ENCODE data around the gene WDTC1. TPM values are rescaled to one million over a fixed set of nuclear protein-coding genes. Genes with fewer than 3 reads are reported as not detected.

The WDTC1 gene
- total and polyA plus RNA-seq, 9 of the 15 experiments (the other 6 are each of a cell fraction or from before 2014, with no cell fraction given), result 0.18 to 32.3 (median 8.8) TPM

GRCh38 chr1:27356619-27357280 is 122.3 kb downstream of the WDTC1 start (continued):
- TF ChIP-seq HOMEZ (CRISPR knock-in tag; IDR thresholded peaks at IDR 0.05) (no peak), POLR2G (IDR thresholded peaks at IDR 0.05; ENCODE audit: low read depth, low read length) (0 out of 2 replicates have a peak, but pooled peaks have one; percentile 13), FUS (optimal IDR thresholded peaks at IDR 0.05; ENCODE audit: low read depth, low read length) (no peak)

- WGBS (ENCODE audit: insufficient coverage, low coverage, missing lambda C conversion rate), result 28% methylated on average over 40 of the region's 40 CpGs
- peak overlapping the region in 1 of 2 experiments; percentile 86; a peak in 2 of 4 replicates for H3K9ac ChIP-seq (ENCODE audit: insufficient read depth in 1 of 2, low read depth in 2 of 2, low read length in 2 of 2)
- H3K4me1 ChIP-seq (replicated peaks in 1 of 2; ENCODE audit: control insufficient read depth in 2 of 2, insufficient read depth in 2 of 2, low read length in 2 of 2), result peaks cover 9 to 53% of the 10 kb centered on the region in 2 experiments
- no peak overlapping the region for H3K27ac ChIP-seq (ENCODE audit: extremely low read depth, low read depth, low read length)
- BruUV-seq (replicated peaks), result no TSS peak
- 0 out of 2 replicates have a peak, but pooled peaks cover 10% of the 10 kb centered on the region for H4K20me1 ChIP-seq (replicated peaks; ENCODE audit: control insufficient read depth, insufficient read depth, low read length)
- peaks cover 12% of the 10 kb centered on the region; the same call in 2 of the 3 replicates for H3K36me3 ChIP-seq (ENCODE audit: control insufficient read depth, insufficient read depth, low read length)
- H3K4me2 ChIP-seq (ENCODE audit: insufficient read depth, low read length), result peak overlapping the region; percentile 56
- POLR2A ChIA-PET, result interaction anchor here (0.6 to 1.5 kb wide), 8 partner anchors 8 to 1770 kb away, joined by 3 to 9 read pairs (median 3); partner anchors contain the start of gene SYTL1
- H3K9me1 ChIP-seq (ENCODE audit: control insufficient read depth, insufficient read depth, low read length), result no peaks in the 10 kb centered on the region
- H3K79me2 ChIP-seq (ENCODE audit: control insufficient read depth, insufficient read depth, low read length), result no peaks in the 10 kb centered on the region
- peak; percentile 81 for FAIRE-seq
- DNase-seq (ENCODE audit: extremely low read depth in 1 of 4, low spot score in 3 of 4), result peak; percentile 85 to 94 (median 90)
- H3K27me3 ChIP-seq (ENCODE audit: control insufficient read depth in 2 of 2, insufficient read depth in 2 of 2, low read length in 2 of 2), result no peaks in the 10 kb centered on the region
- H2AFZ ChIP-seq (ENCODE audit: low read depth, low read length), result peak overlapping the region; percentile 87
- CTCF ChIA-PET (ENCODE audit: low intra/inter-chr PET ratio), result interaction anchor here (1.0 to 1.7 kb wide), 4 partner anchors 31 to 249 kb away, joined by 4 to 5 read pairs (median 4); no protein-coding TSS in a partner anchor
- ATAC-seq, result peak; percentile 90
- H3K9me3 ChIP-seq (replicated peaks; ENCODE audit: control insufficient read depth, insufficient read depth, low read depth, low read length), result no peaks in the 10 kb centered on the region
- H3K4me3 ChIP-seq, result no peak overlapping the region
- intact Hi-C loops (cut with micrococcal nuclease), result loop anchor here (5.0 kb wide), 2 partner anchors 35 to 55 kb away; partner anchors contain the start of gene GPR3
- in situ Hi-C loops (cut with MboI), result no loop called here
- TF ChIP-seq DIDO1 (tag; IDR thresholded peaks at IDR 0.05; ENCODE audit: low read depth) (no peak), USF1 (CRISPR knock-in tag; IDR thresholded peaks at IDR 0.05) (no peak), GATAD2A (IDR thresholded peaks at IDR 0.05) (no peak), ZBTB7A (IDR thresholded peaks at IDR 0.05; ENCODE audit: borderline replicate concordance, control insufficient read depth, low read depth, low read length) (peak; percentile 79; the same call in 1 of the 2 replicates), HLTF (IDR thresholded peaks at IDR 0.05) (no peak), TRIM24 (IDR thresholded peaks at IDR 0.05) (no peak), NBN (IDR thresholded peaks at IDR 0.05; ENCODE audit: low read depth) (no peak), MTF1 (CRISPR knock-in tag; IDR thresholded peaks at IDR 0.05; ENCODE audit: borderline replicate concordance) (no peak), ZNF263 (CRISPR knock-in tag; IDR thresholded peaks at IDR 0.05; ENCODE audit: borderline replicate concordance) (peak; percentile 51; the same call in 1 of the 2 replicates), ZNF699 (CRISPR knock-in tag; IDR thresholded peaks at IDR 0.05; ENCODE audit: insufficient replicate concordance) (no peak), XRCC5 (IDR thresholded peaks at IDR 0.05; ENCODE audit: low read depth, low read length) (peak; percentile 82; the same call in 1 of the 2 replicates), C11orf30 (IDR thresholded peaks at IDR 0.05; ENCODE audit: low read depth) (no peak), SMAD4 (CRISPR knock-in tag; conservative IDR thresholded peaks at IDR 0.05) (0 out of 2 replicates have a peak, but pooled peaks have one; percentile 31), IRF2 (CRISPR knock-in tag; IDR thresholded peaks at IDR 0.05) (peak; percentile 25; the same call in 1 of the 2 replicates)
These were observed 123.0 kb downstream of the WDTC1 start for GRCh38 chr1:27357281-27358037.

Data from K562 (cell line).